ENCODE measurements around the gene RPS6KA2.

DNA sequence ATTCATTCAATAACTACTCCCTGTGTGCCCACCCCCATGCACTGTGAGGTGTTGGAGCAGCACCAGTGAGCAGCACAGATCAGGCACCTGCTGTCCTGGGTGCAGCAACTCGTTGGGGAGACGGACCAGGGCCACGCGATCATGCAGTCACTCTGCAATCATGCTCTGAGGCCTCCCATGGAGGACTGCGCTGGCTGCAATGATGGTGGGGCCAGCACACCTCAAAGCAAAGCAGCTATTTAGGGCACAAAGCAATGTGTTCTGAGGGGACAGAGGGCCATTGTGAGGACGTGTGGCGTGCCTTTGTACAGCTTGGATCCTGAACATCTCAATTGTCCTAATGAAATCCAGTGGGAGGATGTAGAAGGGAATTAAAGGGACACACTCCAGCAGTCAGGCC is 203.3 kb downstream of the RPS6KA2 start:
- TF ChIP-seq POLR2A (IDR thresholded peaks at IDR 0.05), result no peak
- TF ChIP-seq, protein P1, sequence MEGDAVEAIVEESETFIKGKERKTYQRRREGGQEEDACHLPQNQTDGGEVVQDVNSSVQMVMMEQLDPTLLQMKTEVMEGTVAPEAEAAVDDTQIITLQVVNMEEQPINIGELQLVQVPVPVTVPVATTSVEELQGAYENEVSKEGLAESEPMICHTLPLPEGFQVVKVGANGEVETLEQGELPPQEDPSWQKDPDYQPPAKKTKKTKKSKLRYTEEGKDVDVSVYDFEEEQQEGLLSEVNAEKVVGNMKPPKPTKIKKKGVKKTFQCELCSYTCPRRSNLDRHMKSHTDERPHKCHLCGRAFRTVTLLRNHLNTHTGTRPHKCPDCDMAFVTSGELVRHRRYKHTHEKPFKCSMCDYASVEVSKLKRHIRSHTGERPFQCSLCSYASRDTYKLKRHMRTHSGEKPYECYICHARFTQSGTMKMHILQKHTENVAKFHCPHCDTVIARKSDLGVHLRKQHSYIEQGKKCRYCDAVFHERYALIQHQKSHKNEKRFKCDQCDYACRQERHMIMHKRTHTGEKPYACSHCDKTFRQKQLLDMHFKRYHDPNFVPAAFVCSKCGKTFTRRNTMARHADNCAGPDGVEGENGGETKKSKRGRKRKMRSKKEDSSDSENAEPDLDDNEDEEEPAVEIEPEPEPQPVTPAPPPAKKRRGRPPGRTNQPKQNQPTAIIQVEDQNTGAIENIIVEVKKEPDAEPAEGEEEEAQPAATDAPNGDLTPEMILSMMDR (IDR thresholded peaks at IDR 0.05), result no peak
- TF ChIP-seq EP300 (IDR thresholded peaks at IDR 0.05), result no peak

Measured in gastroesophageal sphincter (tissue), 3 donors.